NCI-H1694 treated with DMSO at 0.1 percent for 48 hours (cell line): ENCODE results near the gene FBXL2.

ENCODE experiments used
- DNase-seq: peaks from one replicate; lab custom pipeline; 2025; lab: John Stamatoyannopoulos, UW

Gene FBXL2, protein sequence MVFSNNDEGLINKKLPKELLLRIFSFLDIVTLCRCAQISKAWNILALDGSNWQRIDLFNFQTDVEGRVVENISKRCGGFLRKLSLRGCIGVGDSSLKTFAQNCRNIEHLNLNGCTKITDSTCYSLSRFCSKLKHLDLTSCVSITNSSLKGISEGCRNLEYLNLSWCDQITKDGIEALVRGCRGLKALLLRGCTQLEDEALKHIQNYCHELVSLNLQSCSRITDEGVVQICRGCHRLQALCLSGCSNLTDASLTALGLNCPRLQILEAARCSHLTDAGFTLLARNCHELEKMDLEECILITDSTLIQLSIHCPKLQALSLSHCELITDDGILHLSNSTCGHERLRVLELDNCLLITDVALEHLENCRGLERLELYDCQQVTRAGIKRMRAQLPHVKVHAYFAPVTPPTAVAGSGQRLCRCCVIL

DNA sequence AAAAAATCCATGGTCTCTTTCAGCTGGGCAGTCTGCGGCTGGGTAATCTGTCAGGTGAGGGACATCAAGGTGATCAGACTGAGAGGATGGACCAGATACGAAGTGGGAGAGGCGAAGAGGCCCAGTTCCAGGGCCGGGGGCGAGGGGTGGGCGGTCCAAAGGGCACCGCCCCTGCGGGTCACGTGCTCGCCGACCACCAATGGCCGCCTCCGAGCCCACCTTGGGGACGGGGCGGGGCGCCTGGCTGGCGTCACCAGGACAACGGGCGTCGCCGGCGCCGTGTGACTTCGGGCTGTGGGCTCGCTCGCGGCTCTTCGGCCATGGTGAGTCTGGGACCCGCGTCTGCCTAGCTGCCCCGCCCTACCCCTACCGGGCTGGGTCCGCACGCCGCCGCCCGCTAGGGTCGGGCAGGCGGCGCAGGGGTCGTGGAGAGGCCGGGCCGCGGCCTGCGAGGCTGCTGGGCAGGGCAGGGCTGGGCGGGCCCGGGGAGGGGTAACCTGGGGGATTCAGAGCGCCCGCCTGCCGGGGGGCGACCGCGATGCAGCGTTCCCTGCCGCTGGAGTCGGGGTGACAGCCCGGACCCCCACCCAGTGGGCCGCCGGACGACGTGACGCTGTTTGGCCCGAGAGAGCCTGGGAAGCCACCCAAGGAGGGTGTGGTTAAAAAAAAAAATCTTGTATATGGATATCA, at the start of gene FBXL2:
TSS of gene FBXL2 (plus strand) at position 250 of the 690 bp plus-strand sequence. CDS start at position 321, 71 bp downstream.
- no peak for DNase-seq

- DNase-seq = no peak
Measured at GRCh38 chr3:33229066-33229465, 48.2 kb upstream of the FBXL2 start.

DNA sequence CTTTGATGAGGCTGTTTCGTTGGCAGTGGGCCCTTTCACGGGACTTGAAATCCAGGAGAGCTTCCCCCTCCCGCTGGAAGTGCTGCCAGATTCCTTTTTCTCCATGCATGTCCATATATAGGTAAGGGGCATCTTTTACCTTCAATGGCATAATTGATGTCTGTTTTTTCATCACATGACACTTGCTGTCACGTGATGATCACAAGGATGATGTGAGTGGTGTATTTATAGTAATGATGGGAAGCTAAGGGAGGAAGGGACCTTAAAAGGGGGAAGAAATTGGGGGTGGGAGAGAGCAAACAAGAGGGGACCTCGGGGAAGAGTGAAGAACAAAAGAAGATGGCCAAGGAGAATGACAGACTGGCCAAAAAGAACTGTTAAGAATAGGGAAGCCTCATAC, 47.3 kb upstream of the FBXL2 start:
- DNase-seq = no peak

- no peak for DNase-seq
Measured at GRCh38 chr3:33231756-33232465, 45.3 kb upstream of the FBXL2 start.

- DNase-seq = no peak
Measured at GRCh38 chr3:33233884-33234283, 43.4 kb upstream of the FBXL2 start.

DNA sequence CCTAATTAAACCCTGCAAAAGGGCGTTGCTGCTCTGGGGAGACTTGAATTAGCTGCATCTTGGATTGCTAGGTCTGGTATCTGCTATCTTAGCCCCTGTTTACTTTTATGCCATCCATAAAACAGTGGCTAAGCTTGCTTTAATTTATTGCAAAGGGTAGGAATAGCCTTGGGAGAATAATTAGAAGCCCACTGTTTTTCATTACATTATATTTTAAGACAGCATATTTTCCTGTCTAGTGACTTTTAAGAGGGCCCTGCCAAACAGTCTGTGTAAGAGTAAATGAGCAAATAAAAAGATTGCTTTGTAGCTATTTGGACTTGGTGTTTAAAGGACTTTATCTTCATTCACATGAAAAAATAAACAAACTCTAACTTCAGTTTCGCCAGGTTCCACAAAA, 41.2 kb upstream of the FBXL2 start:
- no peak for DNase-seq

DNA sequence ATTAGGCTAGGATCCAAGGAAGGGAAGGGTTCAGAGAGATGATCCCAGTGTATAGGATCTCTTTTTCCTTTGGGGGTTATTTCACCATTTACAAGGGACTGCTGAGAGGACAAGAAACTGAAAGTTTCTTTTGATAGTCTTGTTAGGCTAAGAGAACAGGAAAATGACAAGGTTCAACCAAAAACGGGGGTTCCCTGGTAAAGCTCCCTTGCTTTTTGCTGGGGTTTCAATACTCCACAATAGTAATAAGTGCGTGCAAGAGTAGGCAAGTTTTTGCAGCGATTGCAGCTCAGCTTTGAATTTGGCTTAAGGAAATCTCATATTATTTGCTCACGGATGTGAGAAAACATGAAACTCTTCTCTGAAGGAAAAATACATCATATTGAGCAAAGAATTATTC, 39.8 kb upstream of the FBXL2 start:
- DNase-seq = no peak

- DNase-seq = no peak
Measured at GRCh38 chr3:33238923-33239322, 38.3 kb upstream of the FBXL2 start.

GRCh38 chr3:33240261-33240660, 37.0 kb upstream of the FBXL2 start:
- DNase-seq = no peak

- no peak for DNase-seq
Measured at GRCh38 chr3:33246786-33247185, 30.5 kb upstream of the FBXL2 start.

DNA sequence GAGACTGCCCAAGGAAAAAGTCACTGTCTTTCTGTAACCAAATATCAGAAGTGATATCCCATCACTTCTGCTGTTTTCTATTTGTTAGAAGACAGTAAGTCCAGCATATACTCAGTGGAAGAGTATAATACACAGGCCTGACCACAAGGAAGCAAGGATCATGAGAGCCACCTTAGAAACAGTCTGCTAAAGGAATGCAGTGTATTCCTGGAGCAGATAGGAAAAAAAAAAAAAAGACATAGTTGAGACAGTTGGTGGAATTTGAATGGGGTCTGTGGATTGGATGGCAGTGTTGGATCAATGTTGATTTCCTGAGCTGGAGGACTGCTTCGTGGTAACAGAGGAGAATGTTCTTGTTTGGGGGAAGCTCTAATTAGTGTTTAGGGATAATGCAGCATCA, 26.5 kb upstream of the FBXL2 start:
- no peak for DNase-seq

DNA sequence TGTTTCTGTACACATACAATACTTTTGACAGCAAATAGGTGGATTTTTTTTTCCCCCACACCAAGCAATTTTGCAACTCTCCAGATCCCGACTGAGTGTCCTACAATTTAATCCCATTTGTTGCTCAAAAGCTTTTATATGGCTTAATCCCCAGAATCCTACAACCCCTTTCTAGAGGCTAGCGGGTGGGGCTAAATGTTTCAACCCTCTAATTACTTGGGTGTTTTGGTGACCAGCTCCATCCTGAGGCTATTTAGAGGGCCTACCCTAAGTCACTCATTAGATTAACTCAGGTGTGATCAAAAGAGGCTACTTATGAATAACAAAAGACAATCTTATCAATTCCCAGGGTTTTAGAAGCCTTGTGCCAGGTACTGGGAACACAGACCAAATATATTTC, 21.0 kb upstream of the FBXL2 start:
- DNase-seq = no peak

GRCh38 chr3:33260104-33260503, 17.1 kb upstream of the FBXL2 start:
- no peak for DNase-seq

GRCh38 chr3:33269385-33269784, 7.9 kb upstream of the FBXL2 start:
- DNase-seq = no peak

DNA sequence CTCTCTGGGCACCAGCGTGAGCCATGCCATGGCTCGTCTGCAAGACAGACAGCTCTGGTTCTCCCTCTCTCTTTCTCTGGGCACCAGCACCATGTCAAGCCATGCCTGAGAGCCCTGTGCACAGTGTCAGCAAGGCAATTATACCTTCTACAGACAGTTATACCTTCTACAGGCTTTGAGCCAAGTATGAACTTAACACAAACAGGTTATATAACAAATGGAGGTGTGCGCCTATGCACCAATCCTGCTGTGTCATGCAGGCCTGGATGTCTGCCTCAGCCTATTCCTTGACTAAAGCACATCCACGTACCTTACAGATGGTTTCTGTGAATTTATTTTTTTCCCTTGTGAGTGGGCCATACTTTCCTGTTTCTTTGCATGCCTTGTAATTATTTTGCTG, 5.9 kb upstream of the FBXL2 start:
- DNase-seq = no peak

GRCh38 chr3:33273628-33274027, 3.6 kb upstream of the FBXL2 start:
- no peak for DNase-seq

DNA sequence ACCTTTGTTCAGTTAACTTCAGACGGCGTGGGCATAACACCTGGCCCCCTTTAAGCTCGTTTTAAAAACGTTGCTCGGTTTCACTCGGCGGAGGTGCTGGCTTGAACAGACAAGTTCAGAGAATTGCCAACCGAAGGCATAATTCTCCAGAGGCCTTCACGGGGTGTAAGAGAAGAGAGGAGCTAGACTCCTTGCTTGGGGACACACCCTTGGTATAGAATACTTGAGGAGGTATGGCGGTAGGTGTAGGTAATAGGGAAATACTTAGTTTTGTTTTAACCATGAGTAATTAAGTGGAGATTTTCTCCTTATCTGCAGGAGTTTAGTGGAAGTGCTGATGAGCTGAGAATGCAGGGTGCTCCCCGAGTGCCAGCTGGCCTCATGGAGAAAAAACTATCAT, 921 bp downstream of the FBXL2 start:
- DNase-seq = no peak

DNA sequence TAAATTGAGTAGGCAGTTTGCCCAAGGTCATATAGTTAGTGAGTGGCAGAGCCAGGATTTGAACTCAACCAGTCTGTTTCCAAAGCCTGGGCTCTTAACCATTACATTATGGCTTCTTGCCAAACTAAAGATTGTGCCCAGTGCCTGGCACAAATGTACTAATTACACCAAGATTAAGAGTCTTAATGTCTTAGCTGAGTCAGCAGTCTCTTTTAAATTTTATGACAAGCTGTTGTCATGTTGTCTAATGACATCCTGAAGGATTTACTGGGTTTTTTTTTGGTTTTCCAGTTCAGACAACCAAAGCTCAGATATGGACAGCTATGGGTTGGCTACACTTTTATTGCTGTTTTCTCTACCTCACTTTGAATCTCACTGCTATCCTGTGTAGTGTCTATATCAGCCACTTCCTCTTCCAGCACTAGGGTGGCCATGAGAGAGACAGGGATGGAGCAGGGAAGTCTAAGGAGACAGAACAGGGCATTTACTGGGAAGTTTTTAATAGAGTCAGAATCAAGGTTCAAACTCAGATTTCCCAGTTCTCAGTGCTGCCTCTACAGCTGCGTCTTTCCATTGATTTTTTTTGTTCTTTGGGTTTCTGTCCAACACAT, 10.5 kb downstream of the FBXL2 start:
- DNase-seq = no peak

GRCh38 chr3:33299395-33300081, 22.3 kb downstream of the FBXL2 start:
- DNase-seq = no peak

- DNase-seq = no peak
Measured at GRCh38 chr3:33312361-33312760, 35.1 kb downstream of the FBXL2 start.

DNA sequence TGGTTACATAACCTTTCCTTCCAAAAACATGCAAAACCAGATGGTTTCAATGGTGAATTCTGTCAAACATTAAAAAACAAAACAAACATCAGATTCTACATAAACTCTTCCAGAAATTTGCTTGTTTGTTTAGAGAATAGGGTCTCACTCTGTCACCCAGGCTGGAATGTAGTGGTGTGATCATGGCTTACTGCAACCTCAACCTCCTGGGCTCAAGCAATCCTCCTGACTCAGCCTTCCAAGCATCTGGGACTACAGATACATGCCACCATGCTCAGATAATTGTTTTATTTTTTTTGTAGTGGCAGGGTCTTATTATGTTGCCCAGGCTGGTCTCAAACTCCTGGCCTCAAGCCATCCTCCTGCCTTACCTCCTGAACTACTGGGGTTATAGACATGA, 36.1 kb downstream of the FBXL2 start:
- no peak for DNase-seq

DNA sequence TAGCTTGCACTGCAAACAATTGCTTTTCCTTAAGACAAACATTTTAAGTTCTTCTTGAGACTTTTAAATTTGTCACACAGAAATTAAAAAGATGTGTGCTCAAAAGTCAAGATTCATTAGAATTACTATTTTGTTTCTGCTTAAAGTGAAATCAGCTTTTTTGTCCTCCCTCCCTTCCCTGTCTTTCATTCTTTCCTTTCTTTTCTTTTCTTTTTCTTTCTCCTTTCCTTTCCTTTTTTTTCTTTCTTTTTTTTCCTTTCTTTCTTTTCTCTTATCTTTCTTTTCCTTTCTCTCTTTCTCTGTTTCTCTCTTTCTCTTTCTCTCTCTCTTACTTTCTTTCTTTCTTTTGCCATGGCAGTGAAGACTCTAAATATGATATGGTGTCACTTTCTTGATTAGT, 37.8 kb downstream of the FBXL2 start:
- DNase-seq = no peak
